ENCODE measurements around the gene AFG3L2.
A peak's percentile ranks its signal among the peaks of the same experiment; 100 is the strongest.
"Not testable (repeated sequence)": the region's sequence is repeated elsewhere in the genome, so short reads cannot be mapped to it uniquely, and the experiment has no call there.

The AFG3L2 gene

GRCh38 chr18:12394428-12394827 is 17.4 kb upstream of the AFG3L2 start:
- DNase-seq, result no peak

GRCh38 chr18:12393998-12394397 is 17.0 kb upstream of the AFG3L2 start:
- DNase-seq, result no peak

GRCh38 chr18:12393510-12393909 is 16.5 kb upstream of the AFG3L2 start:
- no peak for DNase-seq

- peak; percentile 62 for DNase-seq
Measured at GRCh38 chr18:12391487-12392165, 14.6 kb upstream of the AFG3L2 start.

- DNase-seq, result no peak
Measured at GRCh38 chr18:12388442-12388841, 11.4 kb upstream of the AFG3L2 start.

GRCh38 chr18:12384261-12384660 is 7.2 kb upstream of the AFG3L2 start:
- no peak for DNase-seq

- not testable (repeated sequence) for DNase-seq
Measured at GRCh38 chr18:12383759-12384158, 6.7 kb upstream of the AFG3L2 start.

- not testable (repeated sequence) for DNase-seq
Measured at GRCh38 chr18:12382221-12382814, 5.3 kb upstream of the AFG3L2 start.

GRCh38 chr18:12378198-12378558 is 1.2 kb upstream of the AFG3L2 start:
- DNase-seq, result not testable (repeated sequence)

GRCh38 chr18:12377556-12378197 is 650 bp upstream of the AFG3L2 start:
- no peak for DNase-seq

- DNase-seq, result peak; percentile 15
Measured at GRCh38 chr18:12376034-12376753, 833 bp downstream of the AFG3L2 start.

GRCh38 chr18:12374401-12374800 is 2.6 kb downstream of the AFG3L2 start:
- peak; percentile 24 for DNase-seq

GRCh38 chr18:12373771-12374116 is 3.3 kb downstream of the AFG3L2 start:
- no peak for DNase-seq

- DNase-seq, result no peak
Measured at GRCh38 chr18:12373116-12373770, 3.8 kb downstream of the AFG3L2 start.

- DNase-seq, result no peak
Measured at GRCh38 chr18:12372406-12372805, 4.6 kb downstream of the AFG3L2 start.

GRCh38 chr18:12371590-12371989 is 5.4 kb downstream of the AFG3L2 start:
- DNase-seq, result no peak

GRCh38 chr18:12369211-12369610 is 7.8 kb downstream of the AFG3L2 start:
- DNase-seq, result no peak

- DNase-seq, result no peak
Measured at GRCh38 chr18:12366784-12367183, 10.2 kb downstream of the AFG3L2 start.

GRCh38 chr18:12366379-12366778 is 10.6 kb downstream of the AFG3L2 start:
- DNase-seq, result no peak

- no peak for DNase-seq
Measured at GRCh38 chr18:12362473-12363174, 14.4 kb downstream of the AFG3L2 start.

GRCh38 chr18:12361770-12362378 is 15.2 kb downstream of the AFG3L2 start:
- no peak for DNase-seq

- DNase-seq, result no peak
Measured at GRCh38 chr18:12359515-12359927, 17.5 kb downstream of the AFG3L2 start.
